Measurements from ENCODE around the gene MCOLN1.

GRCh38 chr19:7507884-7508283 lies 14.5 kb upstream of the MCOLN1 start:
- TF ChIP-seq EZH2phosphoT487 (IDR thresholded peaks at IDR 0.05; ENCODE audit: low read depth): no peak
- TF ChIP-seq CTCF (IDR thresholded peaks at IDR 0.05; ENCODE audit: low read depth, low read length): no peak
